ENCODE data around the gene EFHD2.
"Not testable (repeated sequence)": the region's sequence is repeated elsewhere in the genome, so short reads cannot be mapped to it uniquely, and the experiment has no call there.

EFHD2 gene

GRCh38 chr1:15430787-15431570 lies 21.3 kb downstream of the EFHD2 start:
- peak; percentile 69 for DNase-seq (ENCODE audit: low read depth)

DNA sequence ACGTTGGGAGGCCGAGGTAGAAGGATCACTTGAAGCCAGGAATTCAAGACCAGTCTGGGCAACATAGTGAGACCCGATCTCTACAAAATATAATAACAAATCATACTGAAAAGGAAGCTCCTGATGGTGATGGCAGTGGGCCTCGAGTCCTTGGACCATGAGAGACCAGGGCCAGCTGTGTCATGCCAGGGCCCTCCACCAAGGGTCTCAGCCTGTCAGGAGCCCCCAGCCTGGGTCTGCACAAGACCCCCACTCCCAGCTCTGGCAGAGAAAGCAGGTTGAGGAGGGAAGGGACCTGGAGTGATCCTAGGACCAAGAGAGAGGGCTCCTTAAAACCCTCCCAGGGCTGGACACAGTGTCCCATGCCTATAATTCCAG lies 21.9 kb downstream of the EFHD2 start:
- no peak for DNase-seq (ENCODE audit: low read depth)

DNA sequence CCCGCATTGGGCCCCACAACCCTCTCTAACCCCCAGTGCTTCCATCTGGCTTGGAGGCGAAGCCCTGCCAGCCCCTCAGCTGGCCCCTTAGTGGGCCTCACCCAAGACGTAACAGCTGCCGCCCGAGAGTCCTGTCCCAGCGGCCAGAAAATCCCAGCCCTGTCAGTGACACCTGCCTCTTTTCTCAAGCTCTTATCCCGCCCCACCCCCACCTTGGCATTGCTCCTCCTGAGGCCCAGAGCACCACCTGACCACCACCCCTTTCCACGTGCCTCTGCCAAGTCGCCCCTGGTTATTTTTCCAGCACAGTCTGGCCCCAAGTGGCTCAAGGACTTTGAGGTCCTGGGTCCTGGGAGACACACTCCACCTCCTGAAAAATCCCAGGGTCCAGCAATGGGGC lies 22.6 kb downstream of the EFHD2 start:
- no peak for DNase-seq (ENCODE audit: low read depth)

- no peak for DNase-seq (ENCODE audit: low read depth)
These were observed 23.8 kb downstream of the EFHD2 start for GRCh38 chr1:15433471-15433870.

- not testable (repeated sequence) for DNase-seq (ENCODE audit: low read depth)
These were observed 25.1 kb downstream of the EFHD2 start for GRCh38 chr1:15434739-15435138.

DNA sequence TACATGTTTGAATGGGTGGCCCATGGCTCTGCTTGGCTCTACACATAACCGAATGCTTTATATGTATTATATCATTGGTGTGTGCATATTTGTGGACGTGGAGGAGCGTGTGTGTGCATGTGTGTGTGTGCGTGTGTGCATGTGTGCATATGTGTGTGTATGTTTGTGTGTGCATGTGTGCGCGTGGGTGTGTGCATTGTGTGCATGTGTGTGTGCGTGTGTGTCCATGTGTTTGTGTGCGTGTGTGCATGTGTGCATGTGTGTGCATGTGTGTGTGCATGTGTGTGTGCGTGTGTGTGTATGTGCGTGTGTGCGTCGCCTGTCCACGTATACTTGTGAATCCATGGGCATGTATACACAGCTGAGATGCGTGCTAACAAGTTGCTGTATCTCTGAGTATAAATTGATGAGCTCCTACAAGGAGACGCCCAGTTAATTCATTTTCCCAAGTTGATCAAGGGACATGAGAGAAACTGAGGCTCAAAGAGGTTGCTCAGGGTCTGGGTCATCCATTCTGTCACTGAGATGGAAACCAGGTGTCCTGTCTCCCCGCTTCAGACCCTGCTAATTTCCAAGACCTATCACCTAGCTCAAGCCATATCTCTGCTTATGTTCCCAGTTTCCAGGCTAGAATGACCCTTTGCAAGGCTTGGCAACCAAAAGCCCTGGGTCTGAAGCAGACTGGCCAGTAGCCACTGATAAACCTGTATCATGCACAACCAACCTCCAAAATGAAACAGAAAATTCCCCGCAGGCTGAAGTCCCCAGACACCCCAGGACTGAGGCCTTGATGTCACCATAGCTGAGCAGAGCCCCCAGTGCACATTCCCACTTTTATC lies 25.8 kb downstream of the EFHD2 start:
- DNase-seq (ENCODE audit: low read depth), result no peak

GRCh38 chr1:15436881-15437442 lies 27.3 kb downstream of the EFHD2 start:
- DNase-seq (ENCODE audit: low read depth), result no peak

GRCh38 chr1:15439325-15439724 lies 29.6 kb downstream of the EFHD2 start:
- no peak for DNase-seq (ENCODE audit: low read depth)

GRCh38 chr1:15440357-15440756 lies 30.7 kb downstream of the EFHD2 start:
- DNase-seq (ENCODE audit: low read depth), result no peak

DNA sequence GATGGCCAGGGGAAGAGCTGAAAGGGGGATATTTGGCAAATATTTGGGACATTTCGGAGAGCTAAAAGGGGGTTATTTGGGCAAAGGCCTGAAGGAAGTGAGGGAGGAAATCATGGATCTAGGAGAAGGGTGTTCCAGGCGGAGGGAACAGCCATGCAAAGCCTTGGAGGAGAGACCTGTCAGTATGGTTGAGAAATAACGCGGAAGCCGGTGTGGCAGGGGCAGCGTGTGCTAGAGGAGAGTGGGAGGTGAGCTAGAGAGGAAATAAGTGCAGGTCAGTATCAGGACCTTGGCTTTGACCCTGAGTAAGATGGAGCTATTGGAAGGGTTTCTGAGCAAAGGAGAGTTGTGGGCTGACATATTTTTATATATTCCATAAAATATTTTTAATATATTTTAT lies 31.6 kb downstream of the EFHD2 start:
- DNase-seq (ENCODE audit: low read depth), result no peak

DNA sequence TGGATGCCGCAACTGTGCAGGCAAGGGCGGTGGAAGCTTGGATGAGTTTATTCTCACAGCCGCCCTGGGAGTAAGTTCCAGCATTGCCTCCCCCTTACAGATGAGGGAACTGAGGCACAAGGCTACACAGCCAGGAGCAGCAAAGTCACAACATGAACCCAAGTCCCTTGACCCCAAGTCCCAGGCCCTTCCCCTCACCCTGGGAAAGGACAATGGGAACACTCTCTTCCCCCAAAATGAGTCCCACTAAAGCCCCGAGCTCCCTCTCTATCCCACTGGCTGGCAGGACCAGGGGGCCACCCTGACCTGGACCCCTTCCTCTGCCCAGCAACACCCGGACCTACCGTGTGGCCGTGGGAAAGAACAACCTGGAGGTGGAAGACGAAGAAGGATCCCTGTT lies 32.4 kb downstream of the EFHD2 start:
- DNase-seq (ENCODE audit: low read depth), result no peak

DNA sequence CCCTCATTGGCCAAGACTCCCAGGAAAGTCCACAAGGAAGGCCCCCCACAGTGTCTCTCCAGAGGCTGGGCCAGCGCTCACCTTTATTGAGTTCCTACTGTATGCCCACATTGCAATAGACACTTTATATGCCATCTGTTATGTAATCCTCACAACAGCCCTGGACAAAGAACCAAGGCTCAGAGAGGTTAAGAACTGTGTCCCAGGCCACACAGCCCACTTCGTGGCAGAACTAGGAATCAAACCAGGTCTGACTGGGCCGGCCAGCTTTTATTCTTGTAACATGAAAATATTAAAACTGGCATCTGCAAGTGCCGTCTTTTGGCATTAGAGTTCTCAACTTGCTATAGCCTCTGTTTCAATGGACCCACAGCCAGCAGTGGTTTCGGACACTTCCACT lies 33.1 kb downstream of the EFHD2 start:
- DNase-seq (ENCODE audit: low read depth), result no peak

DNA sequence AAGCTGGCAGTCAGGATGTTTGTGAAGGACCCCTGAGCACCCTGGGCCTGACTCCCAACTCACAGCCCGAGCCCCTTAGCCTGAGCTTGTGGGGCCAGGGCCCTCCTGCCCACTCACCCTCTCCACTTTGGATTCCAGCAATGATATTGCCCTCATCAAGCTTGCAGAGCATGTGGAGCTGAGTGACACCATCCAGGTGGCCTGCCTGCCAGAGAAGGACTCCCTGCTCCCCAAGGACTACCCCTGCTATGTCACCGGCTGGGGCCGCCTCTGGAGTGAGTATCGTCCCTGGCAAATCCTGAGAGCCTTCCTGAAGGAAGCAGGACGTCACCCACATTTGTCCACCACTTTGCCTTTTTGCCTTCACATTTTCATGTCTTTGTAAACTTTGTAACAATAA lies 33.6 kb downstream of the EFHD2 start:
- no peak for DNase-seq (ENCODE audit: low read depth)

DNA sequence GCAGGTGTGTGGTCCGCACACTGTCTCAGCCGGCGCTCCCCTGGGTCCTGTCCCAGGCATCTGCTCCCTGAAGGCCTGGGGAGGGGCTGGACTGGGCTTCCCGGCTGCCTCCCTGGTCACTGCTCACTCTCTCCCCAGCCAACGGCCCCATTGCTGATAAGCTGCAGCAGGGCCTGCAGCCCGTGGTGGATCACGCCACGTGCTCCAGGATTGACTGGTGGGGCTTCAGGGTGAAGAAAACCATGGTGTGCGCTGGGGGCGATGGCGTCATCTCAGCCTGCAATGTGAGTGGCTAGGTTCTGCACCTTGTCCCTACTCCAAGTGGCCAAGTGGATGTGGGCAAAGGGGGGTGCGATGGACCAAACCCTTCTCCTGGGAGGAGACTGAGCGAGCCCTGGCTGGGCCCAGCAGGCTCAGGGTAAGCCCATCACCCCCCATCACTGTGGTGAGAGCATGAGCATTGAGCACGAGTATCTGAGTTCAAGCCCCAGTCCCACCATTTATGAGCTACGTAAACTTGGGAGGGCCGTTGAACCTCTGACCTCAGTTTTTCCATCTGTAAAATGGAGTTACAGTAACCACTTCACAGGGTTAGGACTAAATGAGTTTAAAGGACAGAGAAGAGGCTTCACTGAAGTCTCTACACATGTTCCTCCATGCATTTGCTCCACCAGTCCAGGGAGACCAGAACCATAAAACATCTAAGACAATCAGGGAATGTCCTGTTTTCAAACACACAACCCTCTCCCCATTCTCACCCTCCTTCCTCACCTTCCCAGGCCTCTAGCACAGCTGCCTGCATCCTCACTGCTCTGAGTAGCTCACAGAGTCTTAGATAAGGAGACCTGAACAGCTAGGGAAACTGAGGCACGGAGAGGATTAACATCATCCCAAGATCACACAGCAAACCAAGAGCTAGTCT lies 35.0 kb downstream of the EFHD2 start:
- no peak for DNase-seq (ENCODE audit: low read depth)

DNA sequence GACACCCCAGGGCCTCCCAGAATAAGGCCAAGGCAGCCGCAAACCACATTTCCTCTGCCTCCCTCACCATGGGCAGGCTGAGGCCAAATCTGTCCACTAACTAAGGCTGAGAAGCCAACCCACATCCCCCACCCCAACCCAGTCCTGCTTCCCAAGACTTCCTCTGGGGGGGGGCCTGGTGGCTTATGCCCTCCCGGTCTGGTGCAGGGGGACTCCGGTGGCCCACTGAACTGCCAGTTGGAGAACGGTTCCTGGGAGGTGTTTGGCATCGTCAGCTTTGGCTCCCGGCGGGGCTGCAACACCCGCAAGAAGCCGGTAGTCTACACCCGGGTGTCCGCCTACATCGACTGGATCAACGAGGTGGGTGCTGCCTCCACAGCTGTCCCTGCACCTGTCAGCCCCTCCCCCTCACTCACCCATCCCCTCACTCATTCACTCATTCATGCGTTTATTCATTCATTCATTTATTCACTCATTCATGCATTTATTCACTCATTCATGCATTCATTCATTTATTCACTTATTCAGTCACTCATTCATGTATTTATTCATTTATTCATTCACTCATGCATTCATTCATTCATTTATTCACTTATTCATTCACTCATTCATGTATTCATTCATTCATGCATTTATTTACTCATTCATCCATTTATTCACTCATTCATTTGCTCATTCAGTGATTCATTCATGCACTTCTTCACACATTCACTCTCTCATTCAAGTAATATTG lies 35.9 kb downstream of the EFHD2 start:
- DNase-seq (ENCODE audit: low read depth), result no peak

DNA sequence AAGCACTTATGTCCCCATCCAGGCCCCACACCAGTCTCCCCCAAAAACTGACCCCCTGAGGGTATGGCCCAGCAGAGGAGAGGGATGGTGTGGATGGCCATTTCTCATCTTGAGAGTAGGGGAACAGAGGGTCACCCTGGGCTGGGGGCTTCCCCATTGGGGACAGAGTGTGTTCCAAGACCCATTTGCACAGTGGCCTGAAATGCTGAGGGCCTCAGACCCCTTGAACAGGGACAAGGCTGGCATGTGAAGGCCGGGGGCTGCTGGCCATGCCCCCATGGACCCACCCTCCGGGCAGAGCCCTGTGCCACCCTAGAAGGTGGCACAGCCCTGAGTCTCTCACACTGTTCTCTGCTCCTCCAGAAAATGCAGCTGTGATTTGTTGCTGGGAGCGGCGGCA lies 36.5 kb downstream of the EFHD2 start:
- DNase-seq (ENCODE audit: low read depth), result no peak

- DNase-seq (ENCODE audit: low read depth), result no peak
These were observed 39.3 kb downstream of the EFHD2 start for GRCh38 chr1:15448877-15449462.

- DNase-seq (ENCODE audit: low read depth), result no peak
These were observed 39.9 kb downstream of the EFHD2 start for GRCh38 chr1:15449567-15449966.

- no peak for DNase-seq (ENCODE audit: low read depth)
These were observed 41.5 kb downstream of the EFHD2 start for GRCh38 chr1:15451014-15451722.

DNA sequence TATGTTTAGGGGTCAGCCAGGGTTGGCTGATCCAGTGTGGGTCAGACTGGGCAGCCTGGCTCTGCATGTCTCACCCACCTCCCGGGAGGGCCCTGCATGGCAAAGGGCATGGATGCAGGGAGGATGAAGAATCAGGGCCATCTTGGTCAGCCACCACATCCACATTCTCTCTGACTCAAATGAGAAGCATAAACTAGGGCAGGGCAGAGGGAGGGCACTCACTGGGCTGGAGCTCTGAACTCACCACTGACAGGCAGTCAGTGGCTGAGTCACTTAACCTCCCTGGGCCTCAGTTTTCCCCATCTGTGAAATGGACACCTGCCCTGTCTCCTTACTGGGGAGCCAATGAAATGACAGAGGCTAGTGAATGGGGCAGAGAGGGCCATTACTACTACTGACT lies 42.5 kb downstream of the EFHD2 start:
- no peak for DNase-seq (ENCODE audit: low read depth)
